CMK (cell line): ENCODE data around the gene HSPA6.
A peak's percentile ranks its signal among the peaks of the same experiment; 100 is the strongest.
"Not testable (repeated sequence)": the region's sequence is repeated elsewhere in the genome, so short reads cannot be mapped to it uniquely, and the experiment has no call there.

Experiments used
- DNase-seq: peaks from one replicate; pipeline ENCODE4 v3.0.0-alpha.2; 2010; ENCODE audit warnings: low read depth

Gene HSPA6

GRCh38 chr1:161532644-161533567, 8.6 kb downstream of the HSPA6 start:
- DNase-seq: not testable (repeated sequence)

GRCh38 chr1:161537068-161537669, 12.8 kb downstream of the HSPA6 start:
- not testable (repeated sequence) for DNase-seq

- DNase-seq: not testable (repeated sequence)
These were observed 14.7 kb downstream of the HSPA6 start for GRCh38 chr1:161538925-161539479.

GRCh38 chr1:161539731-161540569, 15.6 kb downstream of the HSPA6 start:
- DNase-seq: peak; percentile 90

- DNase-seq: not testable (repeated sequence)
These were observed 16.2 kb downstream of the HSPA6 start for GRCh38 chr1:161540570-161540960.

- DNase-seq: not testable (repeated sequence)
These were observed 17.8 kb downstream of the HSPA6 start for GRCh38 chr1:161542091-161542559.

GRCh38 chr1:161543125-161543524, 18.8 kb downstream of the HSPA6 start:
- DNase-seq: not testable (repeated sequence)

- DNase-seq: not testable (repeated sequence)
These were observed 20.8 kb downstream of the HSPA6 start for GRCh38 chr1:161545005-161545731.

GRCh38 chr1:161547995-161548741, 23.8 kb downstream of the HSPA6 start:
- not testable (repeated sequence) for DNase-seq

GRCh38 chr1:161548749-161549406, 24.5 kb downstream of the HSPA6 start:
- DNase-seq: not testable (repeated sequence)

- DNase-seq: no peak
These were observed 25.3 kb downstream of the HSPA6 start, which contains the start of gene FCGR3A for GRCh38 chr1:161549652-161550051. Gene FCGR3A (minus strand): TSS chr1:161549818. CDS start chr1:161549736, 82 bp downstream.

- not testable (repeated sequence) for DNase-seq
These were observed 26.6 kb downstream of the HSPA6 start for GRCh38 chr1:161550942-161551341.

- DNase-seq: not testable (repeated sequence)
These were observed 29.3 kb downstream of the HSPA6 start for GRCh38 chr1:161553631-161554030.

- not testable (repeated sequence) for DNase-seq
These were observed 30.0 kb downstream of the HSPA6 start for GRCh38 chr1:161554340-161554739.

GRCh38 chr1:161554815-161555417, 30.6 kb downstream of the HSPA6 start:
- not testable (repeated sequence) for DNase-seq

- DNase-seq: not testable (repeated sequence)
These were observed 31.8 kb downstream of the HSPA6 start for GRCh38 chr1:161556143-161556542.

GRCh38 chr1:161556990-161557389, 32.6 kb downstream of the HSPA6 start:
- not testable (repeated sequence) for DNase-seq

GRCh38 chr1:161557506-161558450, 33.4 kb downstream of the HSPA6 start:
- not testable (repeated sequence) for DNase-seq
